Measurements from ENCODE around the gene PAPPA.

Gene PAPPA

DNA sequence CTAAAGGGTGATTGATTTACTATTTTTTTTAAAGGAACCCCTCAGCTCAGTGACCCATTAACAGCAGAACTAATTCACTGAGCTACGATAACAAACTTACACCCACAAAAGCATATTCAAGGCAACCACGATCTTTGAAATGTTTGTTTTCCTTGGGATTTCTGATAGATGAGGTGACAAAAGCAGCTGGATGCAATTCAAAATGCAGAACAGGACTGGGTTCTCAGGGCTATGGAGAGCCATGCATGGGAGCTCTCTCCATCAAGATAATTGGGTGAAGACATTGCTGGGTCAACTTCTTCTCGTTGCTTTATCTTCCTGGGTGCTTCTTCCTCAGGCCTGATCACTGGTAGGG is 60.1 kb downstream of the PAPPA start:
- no peak for DNase-seq

- DNase-seq, result no peak
These were observed 64.8 kb downstream of the PAPPA start for GRCh38 chr9:116218399-116218798.

DNA sequence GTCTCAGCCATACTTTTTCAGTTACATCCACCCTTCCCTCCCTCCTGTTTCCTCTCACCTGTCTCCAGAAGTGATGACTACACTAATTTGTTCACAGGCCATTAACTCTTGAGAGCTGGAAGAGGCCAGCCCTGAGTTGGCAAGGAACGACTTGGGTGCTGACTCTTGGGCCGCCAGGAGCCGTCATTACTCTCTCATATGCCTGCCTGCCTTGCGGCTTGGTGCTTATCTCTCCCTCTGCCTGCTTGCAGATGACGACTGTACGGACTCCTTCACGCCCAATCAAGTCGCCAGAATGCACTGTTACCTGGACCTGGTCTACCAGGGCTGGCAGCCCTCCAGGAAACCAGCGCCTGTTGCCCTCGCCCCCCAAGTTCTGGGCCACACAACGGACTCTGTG is 66.1 kb downstream of the PAPPA start:
- no peak for DNase-seq

DNA sequence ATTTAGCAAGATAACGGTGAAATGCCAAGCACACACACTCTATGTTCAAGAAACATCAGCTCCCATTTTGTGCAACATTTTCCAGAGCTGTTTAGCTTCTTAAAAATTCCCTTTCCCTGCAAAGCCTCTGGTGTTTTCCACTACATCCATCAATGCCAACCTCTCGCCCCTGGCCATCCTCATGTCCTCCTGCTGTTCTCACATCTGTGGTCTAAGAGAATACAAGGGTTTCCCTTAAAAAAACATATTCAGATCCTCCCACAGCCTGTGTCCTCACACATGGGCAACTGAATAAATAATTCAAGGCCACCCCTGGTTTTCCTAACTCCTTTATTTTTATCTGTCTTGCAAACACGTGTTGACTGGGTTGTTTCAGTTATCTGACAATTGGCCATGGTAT is 70.3 kb downstream of the PAPPA start:
- DNase-seq, result no peak

DNA sequence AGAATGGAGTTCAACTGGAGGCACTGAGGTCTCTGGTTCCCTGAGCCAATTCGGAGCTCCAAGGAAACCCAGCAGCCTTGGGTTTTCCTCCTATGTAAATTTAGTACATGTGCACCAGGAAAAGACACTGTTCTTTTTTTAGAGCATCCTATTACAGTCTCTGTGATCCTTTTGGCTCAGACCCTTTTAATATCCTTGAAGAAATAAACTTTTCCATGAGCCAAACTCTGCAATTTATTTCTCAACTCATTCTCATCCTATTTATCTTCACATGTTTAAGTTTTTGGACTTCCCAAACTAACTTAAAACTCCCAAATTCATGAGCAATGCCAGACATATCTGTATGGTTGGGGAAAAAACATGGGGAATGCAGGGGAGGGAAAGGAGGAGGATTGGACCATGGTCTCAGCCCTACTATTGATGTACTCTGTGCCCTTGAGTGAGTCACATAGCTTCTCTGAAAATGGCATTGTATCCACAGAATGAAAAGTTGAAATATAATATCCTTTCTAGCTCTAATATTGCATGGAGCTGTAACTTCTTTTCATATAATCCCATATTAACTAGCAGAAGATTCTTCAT is 76.6 kb downstream of the PAPPA start:
- no peak for DNase-seq

- DNase-seq, result no peak
These were observed 79.0 kb downstream of the PAPPA start for GRCh38 chr9:116232424-116233159.

DNA sequence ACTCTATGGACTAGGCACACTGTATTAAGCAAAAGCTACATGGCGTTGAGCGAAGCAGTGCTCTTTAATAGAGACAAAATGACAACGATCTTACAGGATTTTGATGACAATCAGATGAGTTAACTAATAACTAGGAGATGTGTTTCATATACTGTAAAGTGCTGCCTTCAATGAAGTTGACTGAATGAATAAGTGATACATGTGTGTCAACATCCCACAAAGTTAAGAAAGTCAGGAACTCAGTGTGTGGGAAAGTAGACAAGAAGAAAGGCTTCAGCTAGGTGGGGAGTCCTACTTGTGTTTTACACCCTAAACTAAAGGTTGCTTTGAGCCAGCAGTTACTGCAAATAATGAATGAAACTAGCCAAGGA is 79.6 kb downstream of the PAPPA start:
- no peak for DNase-seq

GRCh38 chr9:116234081-116234480 is 80.5 kb downstream of the PAPPA start:
- DNase-seq, result no peak

DNA sequence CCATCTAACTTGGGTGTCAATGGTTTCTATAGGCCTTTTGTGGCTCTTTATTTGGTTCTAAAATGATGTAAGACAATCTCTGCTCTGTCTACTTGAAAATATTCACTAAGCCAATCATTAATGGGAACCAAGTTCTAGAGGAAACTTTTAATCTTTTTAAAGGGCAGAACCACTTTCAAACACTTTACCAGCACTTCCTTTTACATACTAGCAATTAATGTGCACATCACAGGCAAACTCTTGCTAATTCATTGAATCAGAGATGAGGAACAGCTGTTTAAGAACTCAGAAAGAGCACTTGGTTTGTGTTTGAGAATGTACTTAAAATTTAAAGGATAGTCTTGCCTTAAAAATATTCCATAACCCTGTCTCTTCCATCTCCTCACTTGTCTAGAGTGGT is 83.4 kb downstream of the PAPPA start:
- no peak for DNase-seq

DNA sequence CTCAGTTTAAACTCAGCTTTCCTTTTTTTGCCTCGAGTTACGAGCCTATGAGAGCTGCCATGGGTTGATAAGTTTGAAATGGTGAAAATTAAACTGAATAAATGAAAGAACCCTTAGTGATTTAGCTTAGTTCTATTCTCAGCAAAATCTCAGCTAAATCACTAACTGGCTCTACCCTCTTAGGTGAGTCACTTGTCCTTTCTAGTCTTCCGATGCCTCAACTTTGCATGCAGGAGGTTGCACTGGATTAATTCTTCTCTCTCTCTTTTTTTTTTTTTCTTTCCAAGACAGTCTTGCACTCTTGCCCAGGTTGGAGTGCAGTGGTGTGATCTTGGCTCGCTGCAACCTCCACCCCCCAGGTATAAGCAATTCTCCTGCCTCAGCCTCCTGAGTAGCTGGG is 83.9 kb downstream of the PAPPA start:
- no peak for DNase-seq

- DNase-seq, result no peak
These were observed 84.6 kb downstream of the PAPPA start for GRCh38 chr9:116238225-116238624.

GRCh38 chr9:116238776-116239340 is 85.3 kb downstream of the PAPPA start:
- no peak for DNase-seq

GRCh38 chr9:116243708-116244107 is 90.1 kb downstream of the PAPPA start:
- no peak for DNase-seq

DNA sequence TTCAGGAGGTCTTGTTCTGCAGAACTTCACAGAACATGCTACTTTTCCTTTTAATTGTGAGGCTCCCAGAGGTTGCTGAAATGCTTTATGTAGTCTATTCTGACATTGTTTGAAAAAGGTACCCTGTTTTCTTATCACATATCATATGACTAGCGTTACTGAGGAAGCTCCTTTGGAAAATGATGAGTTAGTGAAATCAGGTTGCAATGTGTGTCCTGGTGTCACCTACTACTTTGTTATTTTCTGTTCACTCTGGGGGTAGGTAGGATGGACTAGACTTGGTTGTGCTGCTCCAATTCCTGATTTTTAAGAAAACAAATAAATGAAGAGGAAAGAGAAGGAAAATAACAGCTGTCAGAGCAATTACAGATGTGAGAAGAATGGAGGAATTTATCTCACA is 93.7 kb downstream of the PAPPA start:
- no peak for DNase-seq

- no peak for DNase-seq
These were observed 94.3 kb downstream of the PAPPA start for GRCh38 chr9:116247791-116248374.

DNA sequence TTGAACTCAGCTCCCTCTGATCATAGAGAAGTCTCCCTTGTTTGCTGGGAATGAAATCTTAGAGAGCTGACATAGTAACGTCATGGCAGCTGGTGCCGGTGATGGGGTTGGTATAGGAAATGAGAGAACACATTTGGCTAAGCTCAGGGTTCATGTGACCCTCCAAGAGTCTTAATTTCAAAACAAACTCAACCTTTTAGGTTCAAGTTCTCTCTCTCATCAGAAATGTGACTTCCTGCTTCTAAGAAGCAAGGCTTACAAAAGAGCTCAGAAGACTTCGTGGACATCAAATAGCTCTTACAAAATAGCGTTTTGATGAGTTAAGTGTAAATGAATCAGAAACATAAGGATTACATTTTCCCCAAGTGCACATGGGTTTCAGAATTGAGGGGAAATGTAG is 97.3 kb downstream of the PAPPA start:
- DNase-seq, result no peak

DNA sequence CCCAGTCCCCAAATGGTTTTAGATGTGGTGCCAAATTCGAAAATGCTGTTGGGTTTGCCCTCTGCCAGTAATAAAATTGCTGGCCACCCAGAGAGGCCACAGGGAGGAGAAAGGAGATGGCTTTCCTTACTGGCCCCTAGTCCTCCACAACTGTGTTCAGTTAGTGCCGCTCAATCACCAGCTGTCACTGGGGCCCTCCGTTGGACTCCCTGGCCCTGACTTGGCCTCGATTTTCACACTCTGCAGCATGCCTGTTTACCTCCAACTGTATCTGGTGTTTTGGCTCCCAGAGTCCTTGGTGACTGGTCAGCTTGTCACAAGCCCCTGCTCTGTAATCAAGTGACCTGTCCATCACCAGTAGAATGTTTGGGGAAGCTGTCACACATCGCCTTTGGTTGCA is 97.8 kb downstream of the PAPPA start:
- no peak for DNase-seq

- no peak for DNase-seq
These were observed 106.9 kb downstream of the PAPPA start for GRCh38 chr9:116260531-116260930.

DNA sequence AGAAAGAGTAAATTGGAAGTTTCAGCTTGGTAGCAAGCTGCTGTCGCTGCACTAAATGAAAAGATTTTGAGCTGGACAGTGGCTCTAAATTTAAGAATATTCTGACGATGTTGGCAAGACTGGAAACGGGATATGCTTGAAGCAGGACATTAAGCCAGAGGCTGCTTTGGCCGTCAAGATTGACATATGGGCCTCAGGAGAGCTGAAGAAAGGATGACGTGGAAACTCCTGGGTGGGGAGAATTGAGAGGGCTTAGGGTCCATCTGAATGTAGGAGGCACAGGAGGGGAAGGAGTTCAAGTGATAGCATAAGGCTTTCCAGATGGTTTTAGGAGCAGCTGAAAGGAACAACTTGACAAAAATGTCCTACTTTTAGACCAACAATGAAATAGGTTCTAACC is 108.9 kb downstream of the PAPPA start:
- no peak for DNase-seq

DNA sequence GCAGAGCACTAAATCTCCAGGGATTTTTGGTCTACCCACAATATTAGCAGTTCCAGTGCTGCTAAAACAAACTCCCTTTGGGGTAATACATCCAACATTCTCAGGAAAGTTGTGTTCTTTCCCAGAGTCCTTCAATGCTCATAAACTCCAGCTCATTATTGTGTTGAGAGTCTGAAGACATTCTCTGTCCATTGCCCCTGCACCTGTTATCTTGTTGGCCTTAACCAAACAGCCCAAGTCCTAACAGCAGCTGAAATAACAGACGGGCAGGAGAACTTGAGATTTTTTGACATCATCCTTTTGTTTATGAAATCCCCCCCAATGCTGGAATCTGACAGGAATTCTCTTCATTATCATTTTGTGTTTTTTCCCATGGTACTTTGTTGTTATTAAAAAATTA is 110.8 kb downstream of the PAPPA start:
- DNase-seq, result no peak

DNA sequence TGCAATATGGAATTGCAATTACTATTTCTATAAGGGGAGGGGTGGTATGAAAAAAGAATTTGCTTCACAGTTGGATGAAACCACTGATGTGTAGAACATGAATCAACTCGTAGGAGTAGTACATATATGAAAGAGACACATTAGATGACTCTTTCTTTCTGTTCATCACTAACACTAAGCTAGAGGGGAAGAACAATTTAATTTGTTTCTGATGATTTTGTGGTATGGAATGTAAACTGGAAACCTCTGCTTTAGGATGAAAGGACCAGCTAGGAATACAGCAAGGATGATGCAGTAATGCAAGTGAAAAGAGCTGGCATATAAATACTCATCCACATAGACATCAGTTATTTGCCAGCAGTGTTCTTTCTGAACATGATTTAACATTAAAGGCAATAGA is 113.4 kb downstream of the PAPPA start:
- no peak for DNase-seq

- no peak for DNase-seq
These were observed 115.7 kb downstream of the PAPPA start for GRCh38 chr9:116269250-116269649.

- no peak for DNase-seq
These were observed 117.0 kb downstream of the PAPPA start for GRCh38 chr9:116270546-116270945.
